DMS79 (cell line): ENCODE data around the gene EHBP1.

Experiments used
- DNase-seq: peaks from one replicate; lab custom pipeline; 2025; lab: John Stamatoyannopoulos, UW

The EHBP1 gene

DNA sequence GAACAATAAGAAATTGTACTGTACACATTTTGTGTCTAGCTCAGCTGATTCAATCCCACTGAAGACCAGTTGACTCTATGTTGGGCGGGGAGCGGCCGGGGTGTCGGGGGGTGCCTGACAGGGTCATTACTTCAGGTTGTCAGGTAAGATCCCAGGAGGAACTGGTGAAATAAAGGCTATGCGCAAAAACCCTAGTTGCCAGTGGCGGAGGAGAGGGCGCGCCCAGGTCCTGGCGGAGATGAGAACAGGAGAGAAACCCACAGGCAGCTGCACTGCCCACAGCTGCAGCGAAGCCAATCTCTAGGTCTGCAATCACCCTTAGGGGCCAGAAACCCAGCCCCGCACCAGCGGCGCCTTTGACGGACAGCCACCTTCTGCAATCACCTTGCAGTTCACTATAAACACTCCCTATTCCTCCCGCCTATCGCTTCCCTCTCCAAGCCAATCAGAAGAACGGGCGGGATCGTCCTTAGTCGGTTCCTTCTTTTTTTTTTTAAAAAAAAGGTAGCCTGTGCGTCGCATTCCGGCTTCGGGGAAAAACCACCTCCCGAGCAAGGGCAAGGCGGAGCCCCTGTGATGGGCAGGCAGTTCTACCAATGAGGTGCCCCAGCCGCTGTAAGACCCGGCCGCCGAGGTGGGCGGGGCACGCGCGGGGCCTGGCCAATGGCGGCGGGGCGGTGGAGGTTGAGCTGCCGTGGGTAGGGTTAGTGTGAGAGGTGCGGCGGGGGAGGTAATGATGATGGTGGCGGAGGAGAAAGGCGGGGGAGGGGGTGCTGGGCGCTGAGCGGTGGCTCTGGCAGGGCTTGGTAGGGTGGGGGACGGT lies at the start of gene EHBP1:
Gene EHBP1, plus strand, starts transcription at position 707 of the 823 bp plus-strand sequence. CDS start 1,479 bp downstream, outside the sequence.
- peak; percentile 99 for DNase-seq

DNA sequence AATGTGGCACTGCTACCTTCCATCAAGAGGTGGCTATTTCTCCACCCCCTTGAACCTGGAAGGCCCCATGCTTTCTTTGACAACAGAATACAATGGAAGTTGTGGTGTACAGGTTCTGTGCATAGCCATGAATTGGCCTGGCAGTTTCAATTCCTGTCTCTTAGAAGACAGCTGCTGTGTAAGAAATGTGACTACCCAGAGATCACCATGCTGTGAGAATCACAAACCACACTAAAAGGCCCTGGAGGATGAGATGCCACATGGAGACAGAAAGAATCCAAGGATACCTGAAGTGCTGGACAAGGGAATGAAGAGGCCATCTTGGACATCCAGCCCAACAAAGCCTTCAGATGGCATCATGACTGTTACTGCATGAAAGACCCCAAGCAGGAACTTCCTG lies 47.7 kb upstream of the EHBP1 start:
- no peak for DNase-seq

DNA sequence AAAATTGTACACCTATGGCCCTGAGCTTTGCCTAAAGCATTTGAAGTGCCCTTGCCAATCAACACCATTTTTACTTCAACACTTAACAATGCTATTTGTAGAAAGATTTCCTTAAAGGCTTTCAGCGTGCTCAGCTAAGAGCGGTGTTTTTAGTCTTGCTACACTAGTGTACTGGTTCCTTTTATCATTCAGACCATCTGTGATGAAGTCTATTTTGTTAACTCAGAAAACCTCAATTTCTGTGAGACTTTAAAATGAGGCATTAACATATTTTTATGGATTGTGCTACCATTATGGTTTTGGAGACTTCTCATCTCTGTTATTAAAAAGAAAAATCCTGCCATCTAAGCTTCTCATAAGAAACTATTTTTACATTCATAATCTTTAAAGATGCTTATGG lies 46.6 kb upstream of the EHBP1 start:
- no peak for DNase-seq

DNA sequence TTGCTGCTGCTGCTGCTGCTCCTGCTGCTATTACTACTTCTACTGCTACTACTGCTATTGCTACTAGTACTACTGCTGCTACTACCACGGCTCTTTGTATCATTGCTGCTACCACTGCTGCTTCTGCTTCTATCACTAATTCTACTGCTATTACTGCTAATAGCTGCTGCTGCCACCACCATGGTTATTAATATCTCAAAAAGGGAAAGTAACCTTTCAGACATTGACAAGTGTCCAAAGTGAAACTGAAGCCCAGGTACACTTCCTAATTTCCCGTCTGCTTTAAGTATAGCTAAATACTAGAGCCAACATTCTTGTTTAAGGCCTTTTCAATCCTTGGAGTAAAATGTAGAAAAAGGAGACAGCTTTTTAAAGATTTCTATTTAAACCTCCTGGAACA lies 45.4 kb upstream of the EHBP1 start:
- no peak for DNase-seq

DNA sequence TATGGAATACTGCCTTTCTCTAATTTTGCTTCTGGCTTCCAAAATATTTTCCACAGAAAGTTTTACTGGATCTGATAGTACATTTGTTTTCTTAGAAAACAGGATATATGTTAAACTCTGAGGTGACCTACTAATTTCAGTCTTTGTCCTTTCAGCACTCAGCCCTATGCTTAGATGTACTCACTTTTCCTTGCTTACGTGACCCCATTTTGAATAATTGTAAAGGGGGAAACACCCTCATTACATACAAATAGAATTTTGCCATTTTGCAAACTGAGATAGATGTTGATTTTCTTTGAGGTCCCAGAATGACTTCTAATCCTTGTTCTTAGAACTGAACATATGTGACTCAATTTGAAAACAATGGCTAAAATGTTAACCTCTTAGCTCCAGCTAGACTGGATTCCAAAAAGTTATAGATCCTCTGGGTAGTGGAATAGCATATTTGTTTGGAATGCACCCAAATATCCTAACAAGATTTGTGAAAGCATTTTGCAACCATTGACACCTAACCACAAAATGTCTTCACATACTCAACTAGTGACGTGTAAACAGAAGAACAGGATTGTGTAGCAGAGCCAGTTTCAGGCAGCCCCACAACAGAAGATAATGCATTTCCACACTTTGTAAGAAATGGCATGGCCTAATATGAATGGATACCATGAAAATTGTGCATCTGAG lies 44.8 kb upstream of the EHBP1 start:
- no peak for DNase-seq

DNA sequence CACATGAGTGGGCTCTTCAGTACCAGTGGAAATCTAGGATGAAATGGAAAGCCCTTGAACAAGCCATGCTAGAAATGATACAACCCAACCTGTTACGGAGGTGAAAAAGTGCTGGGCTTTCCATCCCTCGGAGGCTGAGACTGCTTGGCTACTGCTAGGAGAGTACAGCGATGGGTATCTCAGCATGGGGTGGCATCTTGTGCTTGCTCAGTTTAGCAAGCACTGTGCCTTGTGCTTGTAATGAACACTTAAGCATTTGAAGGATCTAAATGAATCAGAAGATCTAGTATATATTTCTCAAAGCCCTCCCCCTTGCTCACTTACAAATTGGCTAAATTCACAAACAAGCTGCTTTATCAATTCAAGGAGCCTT lies 44.3 kb upstream of the EHBP1 start:
- DNase-seq, result peak; percentile 65

DNA sequence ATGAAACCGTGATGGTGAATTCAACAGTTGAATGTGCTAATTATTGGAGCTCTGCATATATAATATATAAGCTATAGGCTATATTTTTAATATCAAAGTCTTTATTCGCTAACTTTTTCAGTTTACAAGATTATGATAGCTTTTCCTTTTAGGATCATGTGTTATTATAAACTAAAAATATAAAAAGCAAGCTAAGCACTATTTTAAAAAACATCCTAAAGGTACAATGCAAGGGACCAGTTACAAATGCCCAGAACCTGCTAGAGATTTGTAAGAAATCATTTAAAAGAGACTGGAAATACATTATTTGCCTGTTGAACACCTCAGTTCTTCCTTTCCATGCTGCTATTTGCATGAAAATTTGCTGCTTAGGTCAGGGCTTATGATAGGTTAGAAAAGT lies 43.4 kb upstream of the EHBP1 start:
- DNase-seq, result no peak

DNA sequence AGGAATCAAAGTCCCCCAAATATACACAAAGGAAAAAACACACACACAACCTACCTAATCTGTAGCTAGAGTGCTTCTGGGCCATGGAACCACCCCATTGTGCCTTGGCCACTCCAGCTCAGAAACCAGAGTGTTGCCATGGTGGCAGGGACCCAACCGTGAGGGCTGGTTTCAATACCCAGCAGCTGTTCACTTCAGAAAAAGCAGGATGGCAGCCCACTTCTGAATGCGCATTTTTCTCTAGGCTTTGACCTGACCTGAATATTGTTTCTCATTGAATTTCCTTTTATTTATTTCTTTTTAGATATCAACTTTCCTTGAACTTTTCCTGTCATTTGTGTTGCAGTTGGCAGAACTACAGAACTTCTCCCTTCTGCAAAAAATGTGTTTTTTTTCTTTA lies 43.0 kb upstream of the EHBP1 start:
- no peak for DNase-seq

DNA sequence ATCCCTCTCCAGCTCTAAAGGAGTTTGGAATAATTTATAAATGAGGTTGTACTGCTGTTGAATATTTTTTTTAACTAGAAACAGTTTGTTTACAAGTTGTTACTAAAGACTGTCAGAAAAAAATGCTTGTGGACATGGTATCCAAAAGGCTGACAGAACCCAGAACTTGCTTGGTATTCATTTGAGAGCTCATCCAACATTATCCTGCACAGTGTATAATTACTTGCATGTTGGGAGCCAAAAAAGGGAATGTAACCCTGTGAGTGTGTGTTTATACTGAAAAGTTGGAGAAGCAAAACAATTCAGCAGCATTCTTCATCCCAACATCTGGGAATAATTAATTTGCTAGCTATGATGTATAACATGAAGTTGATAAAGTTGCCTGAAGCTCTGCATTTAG lies 42.1 kb upstream of the EHBP1 start:
- no peak for DNase-seq

DNA sequence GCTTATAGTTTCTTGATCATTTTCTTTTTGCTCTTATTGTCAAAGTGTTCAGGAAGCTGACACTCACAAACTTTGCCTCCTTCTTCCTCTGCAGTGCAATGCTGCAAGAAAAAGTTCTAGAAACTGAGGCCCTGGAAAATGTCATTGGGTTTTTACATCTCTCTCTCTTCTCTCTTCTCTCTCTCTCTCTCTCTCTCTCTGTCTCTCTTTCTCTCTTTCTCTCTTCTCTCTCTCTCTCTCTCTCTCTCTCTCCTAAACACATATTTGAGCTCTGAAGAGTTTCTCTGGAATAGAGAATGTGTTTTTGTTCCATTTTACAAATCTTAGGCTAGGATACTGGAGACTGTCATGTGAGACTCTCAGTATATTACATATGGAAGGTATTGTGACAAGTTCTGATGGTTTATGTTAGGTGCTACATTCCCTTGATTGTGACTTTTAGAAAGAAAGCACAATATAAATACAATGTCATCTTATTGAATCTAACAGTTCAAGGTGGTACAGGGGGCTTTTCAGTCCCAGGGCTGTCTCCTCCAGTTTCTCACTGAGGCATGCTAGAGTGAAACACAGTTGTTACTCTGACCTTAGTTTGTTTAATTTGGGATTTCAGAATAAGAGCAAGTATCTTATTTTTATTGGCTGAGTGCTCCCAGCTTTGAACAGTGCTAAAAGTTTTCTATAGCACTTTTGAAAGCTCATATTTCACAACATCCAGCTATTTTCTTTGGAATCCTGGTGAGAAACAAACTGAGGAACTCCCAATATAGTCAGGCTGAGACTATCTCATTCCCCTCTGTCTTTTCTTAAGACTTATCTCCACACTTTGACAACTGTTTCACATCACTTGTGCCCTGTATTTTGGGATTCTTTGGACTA lies 41.4 kb upstream of the EHBP1 start:
- DNase-seq, result no peak

DNA sequence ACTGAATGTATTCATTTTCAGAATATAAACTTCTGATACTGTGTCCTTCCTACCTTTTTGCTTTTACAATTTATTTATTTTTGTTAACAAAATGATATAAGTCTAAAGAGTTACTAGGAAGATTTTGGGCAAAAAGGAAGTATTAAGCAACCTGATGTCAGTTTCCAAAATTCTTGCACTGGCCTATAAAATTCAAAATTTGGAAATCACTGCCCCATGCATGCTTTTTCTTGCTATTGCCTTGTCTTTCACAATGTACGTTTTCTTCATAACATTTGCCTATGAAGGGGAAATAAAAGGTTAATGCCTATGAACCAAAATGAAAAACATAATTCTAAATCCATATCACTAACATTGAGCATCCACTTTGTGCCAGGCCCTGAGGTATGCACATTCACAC lies 40.1 kb upstream of the EHBP1 start:
- DNase-seq, result no peak

DNA sequence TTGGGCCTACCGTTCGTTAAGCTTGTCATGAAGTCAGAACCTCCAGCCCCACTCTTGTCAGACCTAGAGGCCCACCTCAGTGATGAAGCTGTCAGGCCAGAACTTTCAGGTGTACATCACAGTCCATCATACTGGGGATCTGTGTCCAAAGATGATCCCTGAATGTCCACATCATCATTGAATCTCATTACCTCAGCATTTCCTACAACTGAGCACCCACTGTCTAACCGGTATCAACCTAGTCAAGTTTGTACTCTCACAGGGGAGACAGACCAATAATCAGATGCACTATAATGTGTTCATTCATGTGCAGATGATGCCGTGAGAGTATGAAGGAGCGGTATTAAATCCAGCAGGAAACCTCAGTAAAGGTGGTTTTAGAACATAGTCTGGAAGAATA lies 36.3 kb upstream of the EHBP1 start:
- no peak for DNase-seq

DNA sequence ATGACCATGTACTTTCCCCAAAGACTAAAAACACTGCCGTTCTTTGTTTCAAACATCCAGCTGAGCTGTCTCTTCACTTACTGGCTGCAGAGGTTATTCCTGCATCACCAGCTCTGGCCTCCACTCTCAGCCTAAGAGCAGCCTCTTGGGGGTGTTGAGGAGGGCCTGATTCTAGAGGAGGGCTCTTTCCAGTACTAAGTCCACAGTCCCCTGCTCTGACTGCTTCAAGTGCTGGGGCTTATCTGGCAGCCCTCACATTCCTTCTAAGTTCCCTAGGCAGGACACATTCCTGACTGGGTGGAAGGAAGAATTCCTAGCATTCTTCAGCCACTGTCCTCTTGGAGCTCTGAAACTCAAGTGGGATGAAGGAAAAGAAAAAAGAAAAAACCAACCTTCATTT lies 32.9 kb upstream of the EHBP1 start:
- DNase-seq, result no peak

DNA sequence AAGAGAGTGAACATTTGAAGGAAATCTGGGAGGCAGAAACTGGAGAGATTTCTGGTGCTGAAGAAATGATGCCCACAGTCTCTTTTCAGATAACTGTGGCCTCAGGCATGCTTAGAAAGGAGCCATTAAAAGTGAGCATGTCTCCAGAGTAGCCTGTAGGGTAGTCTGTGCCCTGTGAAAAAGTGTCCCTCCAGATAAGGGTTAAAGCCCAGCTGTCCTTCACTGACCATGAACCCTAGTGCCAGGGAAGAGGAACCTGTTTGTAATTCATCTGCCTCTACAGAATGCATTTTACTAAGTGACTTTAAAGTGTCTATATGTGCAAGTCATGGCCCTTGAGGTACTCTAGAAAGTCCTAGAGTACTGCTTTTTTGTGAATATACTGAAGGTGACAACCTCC lies 30.5 kb upstream of the EHBP1 start:
- DNase-seq, result no peak

DNA sequence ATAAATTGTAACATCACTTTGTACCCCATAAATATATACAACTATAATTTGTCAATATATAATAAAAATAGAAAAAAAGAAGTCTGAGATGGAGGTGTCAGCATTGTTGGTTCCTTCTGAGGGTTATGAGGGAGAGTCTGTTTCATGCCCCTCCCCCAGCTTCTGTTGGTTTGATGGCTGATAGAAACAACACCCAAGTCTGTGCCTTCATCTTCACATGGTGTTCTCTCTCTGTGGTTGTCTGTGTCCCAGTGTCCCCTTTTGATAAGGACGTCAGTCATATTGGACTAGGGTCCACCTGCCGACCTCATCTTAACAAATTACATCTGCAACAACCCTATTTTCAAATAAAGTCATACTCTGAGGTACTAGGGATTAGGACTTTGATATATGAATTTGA lies 20.3 kb upstream of the EHBP1 start:
- DNase-seq, result no peak

DNA sequence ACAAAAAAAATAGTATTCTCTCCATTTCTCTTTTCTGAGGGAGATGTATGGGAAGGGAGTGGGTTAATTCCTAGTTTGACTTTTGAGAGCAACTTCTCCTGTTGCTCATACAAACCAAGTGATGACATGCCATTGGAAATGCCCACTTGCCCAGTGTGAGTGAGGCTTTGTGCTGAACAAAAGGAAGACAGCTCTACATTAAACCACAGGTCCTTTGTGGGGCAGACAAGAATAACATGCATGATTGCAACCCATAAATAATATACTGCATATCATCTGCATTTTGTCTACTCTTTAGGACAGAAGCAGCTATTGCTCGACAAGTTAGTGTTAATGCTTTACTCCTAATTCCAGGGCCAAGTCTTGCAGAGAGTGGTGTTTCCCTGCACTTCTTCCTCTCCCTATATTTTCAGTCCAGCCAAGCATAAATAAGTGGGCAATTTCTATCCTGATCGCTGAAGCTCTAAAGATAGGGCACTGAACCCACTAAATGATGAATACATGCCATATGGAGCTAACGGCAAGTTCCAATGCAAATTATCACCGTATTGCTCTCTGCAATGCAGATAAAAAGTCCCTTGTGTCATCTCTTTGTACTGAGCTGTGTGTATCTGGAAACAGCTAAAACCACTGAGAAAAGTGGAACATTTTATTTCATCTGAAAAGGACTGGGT lies 19.4 kb upstream of the EHBP1 start:
- DNase-seq, result no peak

DNA sequence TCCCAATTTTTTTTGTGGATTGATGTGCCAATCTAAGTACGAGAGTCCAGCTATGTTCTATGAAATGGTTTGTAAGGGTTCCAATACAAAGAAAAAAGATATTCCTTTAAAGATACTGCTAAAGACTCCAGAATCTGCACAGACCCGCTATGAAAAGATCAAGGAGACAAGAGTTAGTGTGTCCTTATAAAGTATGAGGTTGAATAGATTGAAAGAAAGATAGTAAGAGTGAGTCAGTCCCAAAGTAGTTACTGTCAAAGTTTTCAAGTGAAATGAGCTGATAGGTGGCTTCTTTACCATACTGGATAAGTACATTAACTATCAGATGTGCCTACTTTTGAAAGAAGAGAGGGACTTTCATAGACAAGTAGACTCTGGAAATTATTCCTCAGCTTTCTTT lies 17.9 kb upstream of the EHBP1 start:
- no peak for DNase-seq

DNA sequence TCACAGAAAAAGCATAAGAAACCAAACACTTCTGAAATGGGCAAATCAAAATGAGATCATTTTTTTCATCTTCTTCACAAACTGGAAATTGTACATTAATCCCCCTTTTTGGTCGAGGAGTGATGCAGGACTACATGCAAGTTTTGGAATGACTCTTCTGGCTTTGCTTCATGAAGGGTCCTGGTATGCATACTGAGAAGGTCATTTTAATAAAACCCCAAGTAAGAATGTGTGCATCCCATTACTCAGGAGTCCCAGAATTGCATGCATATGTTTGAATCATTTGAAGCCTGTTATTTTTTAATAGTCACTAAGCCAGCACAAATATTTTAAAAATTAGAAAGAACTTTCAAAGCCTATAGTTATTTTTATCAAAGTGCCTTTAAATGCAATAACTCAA lies 16.7 kb upstream of the EHBP1 start:
- DNase-seq, result no peak

DNA sequence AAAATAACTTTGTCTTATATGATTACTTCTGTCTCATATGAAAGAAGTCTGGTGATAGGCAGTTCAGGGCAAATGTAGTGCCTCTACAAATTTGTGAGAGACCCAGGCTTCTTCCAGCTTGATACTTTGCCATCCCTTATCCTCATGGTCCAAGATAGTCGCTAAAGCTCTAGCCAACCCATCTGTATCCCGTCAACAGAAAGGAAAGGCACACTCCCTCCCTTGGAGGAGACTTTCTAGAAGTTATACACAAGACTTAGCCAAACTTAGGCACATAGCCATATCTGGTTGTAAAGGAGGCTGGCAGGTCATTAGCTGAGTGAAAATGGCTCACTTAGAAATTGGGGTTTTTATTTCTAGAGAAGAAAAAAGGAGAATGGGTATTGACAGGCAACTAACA lies 14.3 kb upstream of the EHBP1 start:
- DNase-seq, result no peak

DNA sequence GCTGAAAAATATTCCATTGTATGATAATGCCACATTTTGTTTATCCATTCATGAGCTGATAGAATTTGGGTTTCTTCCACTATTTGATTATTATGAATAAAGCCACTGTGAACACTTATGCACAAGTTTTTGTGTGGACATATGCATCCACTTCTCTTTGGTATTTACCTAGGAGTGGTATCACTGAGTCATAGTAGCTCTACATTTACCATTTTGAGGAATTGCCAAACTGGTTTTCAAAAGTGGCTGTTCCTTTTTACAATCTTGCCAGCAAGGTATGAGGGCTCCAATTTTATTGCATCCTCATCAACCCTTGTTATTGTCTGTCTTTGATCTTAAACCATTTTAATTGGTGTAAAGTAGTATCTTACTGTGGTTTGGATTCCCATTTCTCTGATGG lies 13.3 kb upstream of the EHBP1 start:
- no peak for DNase-seq

DNA sequence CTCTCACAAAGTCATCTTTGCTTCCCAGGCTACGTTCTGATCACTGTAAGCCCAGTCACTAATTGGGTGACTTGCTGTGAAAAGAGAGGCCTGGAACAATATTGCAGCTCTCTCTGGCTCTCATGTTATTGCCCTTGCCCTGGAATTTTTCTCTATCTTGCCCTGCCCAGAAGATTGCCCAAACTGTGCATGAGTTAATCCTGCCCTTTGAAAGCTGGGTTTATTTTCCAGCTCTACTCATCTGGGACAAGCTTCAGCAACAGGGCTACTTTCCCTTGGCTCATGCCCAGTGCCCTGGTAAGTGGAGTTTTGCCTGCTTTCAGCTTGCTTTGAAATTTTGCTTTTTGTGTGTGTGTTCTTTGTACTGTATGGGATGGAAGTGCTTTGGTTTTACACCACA lies 6.9 kb upstream of the EHBP1 start:
- DNase-seq, result no peak

DNA sequence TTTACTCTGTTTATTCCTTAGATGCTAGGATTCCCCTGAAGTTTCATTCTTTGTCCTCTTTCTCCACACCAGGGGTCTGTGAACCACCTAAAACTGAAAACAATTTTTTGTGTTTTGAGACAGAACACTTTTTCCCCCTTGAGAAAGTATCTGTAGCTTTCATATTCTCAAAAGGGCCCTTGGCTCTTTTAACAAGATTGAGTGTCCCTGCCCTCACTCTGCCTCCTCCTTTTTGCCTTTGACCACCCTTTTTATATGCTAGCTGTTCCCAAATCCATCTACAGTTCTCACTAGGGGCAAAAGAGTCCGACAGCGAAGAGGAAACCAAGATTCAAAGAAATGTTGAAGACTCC lies 883 bp upstream of the EHBP1 start:
- no peak for DNase-seq
